MM.1S (cell line): ENCODE results near the gene CERT1.

Experiments
- DNase-seq: peaks from one replicate; pipeline ENCODE4 v3.0.0-alpha.2; 2015
- H2AFZ ChIP-seq: fragments of 300-600 bp; sonication (generic); 2 replicates; pipeline ENCODE4 v1.6.0; 2016; ENCODE audit warnings: antibody characterized with exemption, low read length
- H3F3A ChIP-seq: fragments of 300-600 bp; sonication (generic); 2 replicates; pipeline ENCODE4 v1.6.1; 2016; ENCODE audit warnings: mild to moderate bottlenecking, antibody characterized with exemption, low read length, moderate library complexity, mixed read lengths; ENCODE audit not compliant: insufficient read depth
- H3K27ac ChIP-seq: fragments of 300-600 bp; sonication (generic); 2 replicates; pipeline ENCODE4 v1.5.1; 2016; ENCODE audit warnings: mild to moderate bottlenecking, low read length
- H3K27me3 ChIP-seq: fragments of 300-600 bp; sonication (generic); replicated peaks from 2 replicates; pipeline ENCODE4 v1.6.0; 2016; ENCODE audit warnings: low read length; ENCODE audit not compliant: insufficient read depth
- H3K36me3 ChIP-seq: fragments of 300-600 bp; sonication (generic); replicated peaks from 2 replicates; pipeline ENCODE4 v1.6.1; 2016; ENCODE audit warnings: mild to moderate bottlenecking, low read length, mixed read lengths; ENCODE audit not compliant: insufficient read depth
- H3K4me1 ChIP-seq: fragments of 300-600 bp; sonication (generic); 2 replicates; pipeline ENCODE4 v1.6.1; 2016; ENCODE audit warnings: low read length, mixed read lengths
- H3K4me2 ChIP-seq: fragments of 300-600 bp; sonication (generic); 2 replicates; pipeline ENCODE4 v1.6.0; 2016; ENCODE audit warnings: low read depth, low read length
- H3K4me3 ChIP-seq: fragments of 300-600 bp; sonication (generic); 2 replicates; pipeline ENCODE4 v1.5.1; 2016; ENCODE audit warnings: low read length, mixed read lengths
- H3K79me2 ChIP-seq: fragments of 300-600 bp; sonication (generic); 2 replicates; pipeline ENCODE4 v1.6.1; 2016; ENCODE audit warnings: mixed run types, low read length, mixed read lengths
- H3K9ac ChIP-seq: fragments of 300-600 bp; sonication (generic); 2 replicates; pipeline ENCODE4 v1.6.1; 2016; ENCODE audit warnings: low read length, mixed read lengths
- H3K9me2 ChIP-seq: fragments of 300-600 bp; sonication (generic); replicated peaks from 2 replicates; pipeline ENCODE4 v1.6.1; 2016; ENCODE audit warnings: mild to moderate bottlenecking, low read length, mixed read lengths; ENCODE audit not compliant: insufficient read depth
- H3K9me3 ChIP-seq: fragments of 300-600 bp; sonication (generic); replicated peaks from 2 replicates; pipeline ENCODE4 v1.6.1; 2016; ENCODE audit warnings: mild to moderate bottlenecking, low read length, mixed read lengths; ENCODE audit not compliant: insufficient read depth
- H4K20me1 ChIP-seq: fragments of 300-600 bp; sonication (generic); 2 replicates; pipeline ENCODE4 v1.6.1; 2016; ENCODE audit warnings: mild to moderate bottlenecking, low read length, moderate library complexity, mixed read lengths; ENCODE audit not compliant: insufficient read depth
- EZH2 ChIP-seq: fragments of 300-600 bp; sonication (generic); optimal IDR thresholded peaks from 2 replicates; pipeline ENCODE3; 2017; ENCODE audit warnings: low read depth, mild to moderate bottlenecking, antibody characterized with exemption, low read length, mixed read lengths
- EZH2phosphoT487 ChIP-seq: fragments of 300-600 bp; sonication (generic); IDR thresholded peaks from 2 replicates; pipeline ENCODE4 v1.6.1; 2018; ENCODE audit warnings: antibody characterized with exemption, low read length
- TF ChIP-seq, protein P1 (sequence below): fragments of 300-600 bp; sonication (generic); IDR thresholded peaks from 2 replicates; pipeline ENCODE4 v1.5.1; 2016; ENCODE audit warnings: antibody characterized with exemption, low read length, mixed read lengths

The CERT1 gene

DNA sequence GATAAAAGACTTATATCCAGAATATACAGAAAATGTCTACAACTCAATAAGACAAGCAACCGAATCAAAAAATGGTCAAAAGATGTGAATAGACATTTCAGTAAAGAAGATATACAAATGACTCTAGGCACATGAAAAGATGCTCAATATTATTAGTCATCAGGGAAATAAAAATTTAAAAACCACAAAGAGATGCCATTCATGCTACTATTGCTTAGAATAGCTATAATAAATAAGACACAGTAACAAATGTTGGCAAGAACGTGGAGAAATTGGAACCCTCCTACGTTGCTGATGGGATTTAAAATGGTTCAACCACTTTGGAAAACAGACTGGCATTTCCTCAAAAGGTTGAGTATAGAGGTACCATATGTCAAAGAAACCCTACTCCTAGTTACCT, 40.0 kb upstream of the CERT1 start:
- no peaks in the 10 kb centered on the region for H3K9me3 ChIP-seq
- H3K4me3 ChIP-seq, result no peak overlapping the region
- H3K9me2 ChIP-seq, result no peaks in the 10 kb centered on the region
- H3K27ac ChIP-seq, result no peak overlapping the region
- H3K4me1 ChIP-seq, result no peaks in the 10 kb centered on the region
- no peaks in the 10 kb centered on the region for H3F3A ChIP-seq
- no peaks in the 10 kb centered on the region for H3K36me3 ChIP-seq
- H2AFZ ChIP-seq, result no peak overlapping the region
- H3K27me3 ChIP-seq, result no peaks in the 10 kb centered on the region
- H4K20me1 ChIP-seq, result no peaks in the 10 kb centered on the region
- no peaks in the 10 kb centered on the region for H3K79me2 ChIP-seq
- TF ChIP-seq, protein P1, sequence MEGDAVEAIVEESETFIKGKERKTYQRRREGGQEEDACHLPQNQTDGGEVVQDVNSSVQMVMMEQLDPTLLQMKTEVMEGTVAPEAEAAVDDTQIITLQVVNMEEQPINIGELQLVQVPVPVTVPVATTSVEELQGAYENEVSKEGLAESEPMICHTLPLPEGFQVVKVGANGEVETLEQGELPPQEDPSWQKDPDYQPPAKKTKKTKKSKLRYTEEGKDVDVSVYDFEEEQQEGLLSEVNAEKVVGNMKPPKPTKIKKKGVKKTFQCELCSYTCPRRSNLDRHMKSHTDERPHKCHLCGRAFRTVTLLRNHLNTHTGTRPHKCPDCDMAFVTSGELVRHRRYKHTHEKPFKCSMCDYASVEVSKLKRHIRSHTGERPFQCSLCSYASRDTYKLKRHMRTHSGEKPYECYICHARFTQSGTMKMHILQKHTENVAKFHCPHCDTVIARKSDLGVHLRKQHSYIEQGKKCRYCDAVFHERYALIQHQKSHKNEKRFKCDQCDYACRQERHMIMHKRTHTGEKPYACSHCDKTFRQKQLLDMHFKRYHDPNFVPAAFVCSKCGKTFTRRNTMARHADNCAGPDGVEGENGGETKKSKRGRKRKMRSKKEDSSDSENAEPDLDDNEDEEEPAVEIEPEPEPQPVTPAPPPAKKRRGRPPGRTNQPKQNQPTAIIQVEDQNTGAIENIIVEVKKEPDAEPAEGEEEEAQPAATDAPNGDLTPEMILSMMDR, result no peak
- TF ChIP-seq EZH2 (no peak), EZH2phosphoT487 (no peak)
- DNase-seq, result no peak
- H3K4me2 ChIP-seq, result no peak overlapping the region
- H3K9ac ChIP-seq, result no peak overlapping the region

DNA sequence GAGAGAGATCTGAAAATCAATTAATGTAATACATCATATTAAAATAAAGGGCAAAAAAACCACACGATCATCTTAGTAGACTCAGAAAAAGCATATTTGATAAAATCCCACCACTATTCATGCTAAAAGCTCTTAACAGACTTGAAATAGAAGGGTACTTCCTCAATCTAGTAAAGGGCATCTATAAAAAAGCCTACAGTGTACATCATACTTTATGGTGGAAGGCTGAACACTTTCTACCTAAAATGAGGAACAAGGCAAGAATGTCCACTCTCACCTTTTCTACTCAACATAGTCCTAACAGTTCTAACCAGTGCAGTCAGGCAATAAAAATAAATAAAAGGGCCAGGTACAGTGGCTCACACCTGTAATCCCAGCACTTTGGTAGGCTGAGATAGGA, 39.2 kb upstream of the CERT1 start:
- no peak overlapping the region for H2AFZ ChIP-seq
- H3F3A ChIP-seq, result no peaks in the 10 kb centered on the region
- H3K79me2 ChIP-seq, result no peaks in the 10 kb centered on the region
- no peak for TF ChIP-seq EZH2phosphoT487
- TF ChIP-seq, protein P1, result no peak
- TF ChIP-seq EZH2, result no peak
- no peak overlapping the region for H3K27ac ChIP-seq
- no peaks in the 10 kb centered on the region for H3K9me2 ChIP-seq
- H3K36me3 ChIP-seq, result no peaks in the 10 kb centered on the region
- no peaks in the 10 kb centered on the region for H3K27me3 ChIP-seq
- H3K4me2 ChIP-seq, result no peak overlapping the region
- no peak for DNase-seq
- H3K9ac ChIP-seq, result no peak overlapping the region
- no peak overlapping the region for H3K4me3 ChIP-seq
- H4K20me1 ChIP-seq, result no peaks in the 10 kb centered on the region
- no peaks in the 10 kb centered on the region for H3K4me1 ChIP-seq
- H3K9me3 ChIP-seq, result no peaks in the 10 kb centered on the region

DNA sequence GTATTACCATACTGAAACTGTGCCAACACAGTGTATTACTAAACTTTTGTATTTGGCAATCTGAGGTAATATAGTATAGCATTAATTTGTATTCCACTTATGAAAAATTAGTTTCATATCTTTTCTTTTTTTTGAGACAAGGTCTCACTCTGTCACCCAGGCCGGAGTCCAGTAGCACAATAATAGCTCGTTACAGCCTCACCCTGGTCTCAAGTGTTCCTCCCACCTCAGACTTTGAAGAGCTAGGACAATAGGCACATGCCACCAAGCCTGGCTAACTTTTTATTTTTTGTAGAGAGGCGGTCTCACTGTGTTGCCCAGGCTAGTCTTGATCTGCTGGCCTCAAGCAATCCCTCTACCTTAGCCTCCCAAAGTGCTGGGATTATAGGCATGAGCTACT, 36.4 kb upstream of the CERT1 start:
- H3K4me3 ChIP-seq, result no peak overlapping the region
- H3K27ac ChIP-seq, result no peak overlapping the region
- H3F3A ChIP-seq, result no peaks in the 10 kb centered on the region
- no peak overlapping the region for H2AFZ ChIP-seq
- no peaks in the 10 kb centered on the region for H3K9me2 ChIP-seq
- no peak for DNase-seq
- H3K4me1 ChIP-seq, result no peaks in the 10 kb centered on the region
- no peak overlapping the region for H3K4me2 ChIP-seq
- no peaks in the 10 kb centered on the region for H3K79me2 ChIP-seq
- H4K20me1 ChIP-seq, result no peaks in the 10 kb centered on the region
- TF ChIP-seq, protein P1, result no peak
- no peak for TF ChIP-seq EZH2phosphoT487
- no peak for TF ChIP-seq EZH2
- H3K27me3 ChIP-seq, result no peaks in the 10 kb centered on the region
- no peak overlapping the region for H3K9ac ChIP-seq
- no peaks in the 10 kb centered on the region for H3K9me3 ChIP-seq
- no peaks in the 10 kb centered on the region for H3K36me3 ChIP-seq

DNA sequence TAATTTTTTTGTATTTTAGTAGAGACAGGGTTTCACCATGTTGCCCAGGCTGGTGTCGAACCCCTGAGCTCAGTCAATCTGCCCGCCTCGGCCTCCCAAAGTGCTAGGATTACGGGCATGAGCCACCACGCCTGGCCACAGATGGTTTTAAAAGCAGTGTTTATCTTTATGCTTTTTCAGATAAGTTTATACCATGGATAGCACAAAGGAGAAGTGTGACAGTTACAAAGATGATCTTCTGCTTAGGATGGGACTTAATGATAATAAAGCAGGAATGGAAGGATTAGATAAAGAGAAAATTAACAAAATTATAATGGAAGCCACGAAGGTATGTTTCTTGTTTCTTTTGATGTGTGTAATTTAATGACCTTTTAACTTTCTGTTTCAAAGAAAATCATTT, 35.4 kb upstream of the CERT1 start:
- no peaks in the 10 kb centered on the region for H3K9me2 ChIP-seq
- H3K9ac ChIP-seq, result no peak overlapping the region
- no peaks in the 10 kb centered on the region for H3K36me3 ChIP-seq
- no peak overlapping the region for H2AFZ ChIP-seq
- no peak for DNase-seq
- H3K27ac ChIP-seq, result no peak overlapping the region
- no peaks in the 10 kb centered on the region for H3K9me3 ChIP-seq
- no peak overlapping the region for H3K4me2 ChIP-seq
- no peak for TF ChIP-seq EZH2
- no peak for TF ChIP-seq EZH2phosphoT487
- TF ChIP-seq, protein P1, result no peak
- H3K4me3 ChIP-seq, result no peak overlapping the region
- H3K79me2 ChIP-seq, result no peaks in the 10 kb centered on the region
- no peaks in the 10 kb centered on the region for H3K4me1 ChIP-seq
- no peaks in the 10 kb centered on the region for H4K20me1 ChIP-seq
- no peaks in the 10 kb centered on the region for H3F3A ChIP-seq
- H3K27me3 ChIP-seq, result no peaks in the 10 kb centered on the region
